Measurements from ENCODE around the gene PLA2G2D. TPM values are rescaled to one million over a fixed set of nuclear protein-coding genes. Genes with fewer than 3 reads are reported as not detected.

PLA2G2D gene
- total RNA-seq, 1 experiment from 2014 or later, result not detected

DNA sequence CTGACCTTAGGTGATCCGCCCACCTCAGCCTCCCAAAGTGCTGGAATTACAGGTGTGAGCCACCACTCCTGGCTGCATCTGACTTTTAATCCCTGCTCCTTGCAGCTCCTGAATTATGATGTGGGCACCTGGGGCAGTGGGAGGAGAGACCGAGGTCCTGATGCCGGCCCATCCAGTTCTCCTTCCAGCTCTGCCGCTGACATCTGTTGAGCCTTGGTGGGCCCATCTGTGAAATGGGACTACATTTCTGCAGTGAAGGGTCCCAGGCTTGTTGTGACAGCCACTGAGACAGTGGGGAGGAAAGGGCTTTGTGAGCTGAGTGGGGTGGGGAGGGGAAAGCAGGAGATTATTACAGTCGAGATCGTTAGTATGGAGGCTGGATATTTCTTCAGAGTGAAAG is 31.6 kb upstream of the PLA2G2D start:
- ChIA-PET CTCF (interaction anchor here (0.6 kb wide), 1 partner anchor 165 kb away, joined by 3 read pairs; no protein-coding TSS in a partner anchor), POLR2A (ENCODE audit: low non-redundant PET) (no interaction called here)
- Histone ChIP-seq H3K27me3 (replicated peaks; ENCODE audit: insufficient read depth, low read depth, low read length, poor library complexity) (no peaks in the 10 kb centered on the region), H3K27ac (ENCODE audit: low read depth, low read length, poor library complexity, severe bottlenecking) (no peak overlapping the region), H3K4me3 (ENCODE audit: low read depth, low read length, poor library complexity, severe bottlenecking) (no peak overlapping the region), H3K9me3 (ENCODE audit: low read depth, low read length, poor library complexity, severe bottlenecking) (no peaks in the 10 kb centered on the region), H3K36me3 (ENCODE audit: insufficient read depth, low read length, poor library complexity, severe bottlenecking) (no peaks in the 10 kb centered on the region), H3K4me1 (ENCODE audit: insufficient read depth, low read length, poor library complexity, severe bottlenecking) (no peaks in the 10 kb centered on the region)
- no peak for DNase-seq (ENCODE audit: low spot score)
- no TSS peak for BruUV-seq (replicated peaks)
- no peak for TF ChIP-seq EZH2 (IDR thresholded peaks at IDR 0.05; ENCODE audit: borderline replicate concordance, low read depth, low read length, poor library complexity, severe bottlenecking)
- TF ChIP-seq, protein P1, sequence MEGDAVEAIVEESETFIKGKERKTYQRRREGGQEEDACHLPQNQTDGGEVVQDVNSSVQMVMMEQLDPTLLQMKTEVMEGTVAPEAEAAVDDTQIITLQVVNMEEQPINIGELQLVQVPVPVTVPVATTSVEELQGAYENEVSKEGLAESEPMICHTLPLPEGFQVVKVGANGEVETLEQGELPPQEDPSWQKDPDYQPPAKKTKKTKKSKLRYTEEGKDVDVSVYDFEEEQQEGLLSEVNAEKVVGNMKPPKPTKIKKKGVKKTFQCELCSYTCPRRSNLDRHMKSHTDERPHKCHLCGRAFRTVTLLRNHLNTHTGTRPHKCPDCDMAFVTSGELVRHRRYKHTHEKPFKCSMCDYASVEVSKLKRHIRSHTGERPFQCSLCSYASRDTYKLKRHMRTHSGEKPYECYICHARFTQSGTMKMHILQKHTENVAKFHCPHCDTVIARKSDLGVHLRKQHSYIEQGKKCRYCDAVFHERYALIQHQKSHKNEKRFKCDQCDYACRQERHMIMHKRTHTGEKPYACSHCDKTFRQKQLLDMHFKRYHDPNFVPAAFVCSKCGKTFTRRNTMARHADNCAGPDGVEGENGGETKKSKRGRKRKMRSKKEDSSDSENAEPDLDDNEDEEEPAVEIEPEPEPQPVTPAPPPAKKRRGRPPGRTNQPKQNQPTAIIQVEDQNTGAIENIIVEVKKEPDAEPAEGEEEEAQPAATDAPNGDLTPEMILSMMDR (conservative IDR thresholded peaks at IDR 0.05; ENCODE audit: low read depth, low read length), result no peak
- intact Hi-C loops (cut with micrococcal nuclease; ENCODE audit: unreplicated experiment), result loop anchor here (5.0 to 10.0 kb wide), 2 partner anchors 176 to 389 kb away; partner anchors contain the start of gene PLA2G2A

GRCh38 chr1:20150326-20150705 is 31.0 kb upstream of the PLA2G2D start:
- no TSS peak for BruUV-seq (replicated peaks)
- Histone ChIP-seq H3K27ac (ENCODE audit: low read depth, low read length, poor library complexity, severe bottlenecking) (no peak overlapping the region), H3K36me3 (ENCODE audit: insufficient read depth, low read length, poor library complexity, severe bottlenecking) (no peaks in the 10 kb centered on the region), H3K4me1 (ENCODE audit: insufficient read depth, low read length, poor library complexity, severe bottlenecking) (no peaks in the 10 kb centered on the region), H3K4me3 (ENCODE audit: low read depth, low read length, poor library complexity, severe bottlenecking) (no peak overlapping the region), H3K9me3 (ENCODE audit: low read depth, low read length, poor library complexity, severe bottlenecking) (no peaks in the 10 kb centered on the region), H3K27me3 (replicated peaks; ENCODE audit: insufficient read depth, low read depth, low read length, poor library complexity) (no peaks in the 10 kb centered on the region)
- CTCF ChIA-PET, result no interaction called here
- DNase-seq (ENCODE audit: low spot score), result no peak
- no peak for TF ChIP-seq EZH2 (IDR thresholded peaks at IDR 0.05; ENCODE audit: borderline replicate concordance, low read depth, low read length, poor library complexity, severe bottlenecking)
- TF ChIP-seq, protein P1 (conservative IDR thresholded peaks at IDR 0.05; ENCODE audit: low read depth, low read length), result no peak
- intact Hi-C loops (cut with micrococcal nuclease; ENCODE audit: unreplicated experiment), result loop anchor here (5.0 to 10.0 kb wide), 2 partner anchors 176 to 388 kb away; partner anchors contain the start of gene PLA2G2A
- POLR2A ChIA-PET (ENCODE audit: low non-redundant PET), result no interaction called here

DNA sequence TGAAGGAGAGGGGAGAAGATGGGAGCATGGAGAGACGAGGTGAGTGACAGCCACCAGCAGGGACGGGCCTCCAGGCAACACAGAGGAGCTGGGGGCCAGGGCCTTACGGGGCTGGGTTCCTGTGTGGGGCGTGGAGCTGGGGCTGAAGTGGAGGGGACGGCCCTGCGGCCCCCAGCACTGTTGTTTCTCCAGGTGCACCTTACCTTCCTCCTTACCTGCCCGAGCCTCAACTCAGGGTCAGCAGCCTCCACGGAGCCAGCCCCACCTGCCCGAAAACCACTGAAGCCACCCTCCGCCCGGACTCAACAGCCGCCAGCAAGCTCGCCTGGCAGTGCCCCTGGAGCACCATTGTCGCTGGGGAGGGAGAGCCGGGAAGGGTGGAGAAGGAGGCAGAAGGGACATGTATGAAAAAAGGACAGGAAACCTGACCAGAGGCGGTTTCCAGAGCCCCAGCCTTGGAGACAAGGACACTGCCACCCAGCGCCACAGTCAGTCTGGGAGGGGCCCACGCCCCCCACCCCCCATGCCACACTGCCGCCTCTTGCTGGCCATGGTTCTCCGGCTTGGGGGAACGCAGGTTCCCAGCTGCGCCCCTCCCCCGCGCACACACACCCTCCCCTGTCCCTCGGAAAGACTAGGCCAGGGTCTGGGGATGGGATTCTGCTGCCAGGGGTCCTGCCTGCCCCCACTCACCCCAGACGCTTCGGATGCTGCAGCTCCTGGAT is 30.4 kb upstream of the PLA2G2D start:
- TF ChIP-seq, protein P1 (conservative IDR thresholded peaks at IDR 0.05; ENCODE audit: low read depth, low read length), result no peak
- TF ChIP-seq EZH2 (IDR thresholded peaks at IDR 0.05; ENCODE audit: borderline replicate concordance, low read depth, low read length, poor library complexity, severe bottlenecking), result no peak
- DNase-seq (ENCODE audit: low spot score), result no peak
- intact Hi-C loops (cut with micrococcal nuclease; ENCODE audit: unreplicated experiment), result loop anchor here (5.0 to 10.0 kb wide), 2 partner anchors 175 to 387 kb away; partner anchors contain the start of gene PLA2G2A
- Histone ChIP-seq H3K27me3 (replicated peaks; ENCODE audit: insufficient read depth, low read depth, low read length, poor library complexity) (no peaks in the 10 kb centered on the region), H3K4me3 (ENCODE audit: low read depth, low read length, poor library complexity, severe bottlenecking) (no peak overlapping the region), H3K9me3 (ENCODE audit: low read depth, low read length, poor library complexity, severe bottlenecking) (no peaks in the 10 kb centered on the region), H3K27ac (ENCODE audit: low read depth, low read length, poor library complexity, severe bottlenecking) (no peak overlapping the region), H3K4me1 (ENCODE audit: insufficient read depth, low read length, poor library complexity, severe bottlenecking) (no peaks in the 10 kb centered on the region), H3K36me3 (ENCODE audit: insufficient read depth, low read length, poor library complexity, severe bottlenecking) (no peaks in the 10 kb centered on the region)
- no TSS peak for BruUV-seq (replicated peaks)
- ChIA-PET POLR2A (ENCODE audit: low non-redundant PET) (no interaction called here), CTCF (no interaction called here)
